ENCODE measurements around the gene ZSCAN5A. TPM values are rescaled to one million over a fixed set of nuclear protein-coding genes. Genes with fewer than 3 reads are reported as not detected.

The ZSCAN5A gene
- total and polyA plus RNA-seq, 10 of the 15 experiments (the other 5 are each of a cell fraction or from before 2014, with no cell fraction given) = 5.5 to 12.0 (median 8.7) TPM

DNA sequence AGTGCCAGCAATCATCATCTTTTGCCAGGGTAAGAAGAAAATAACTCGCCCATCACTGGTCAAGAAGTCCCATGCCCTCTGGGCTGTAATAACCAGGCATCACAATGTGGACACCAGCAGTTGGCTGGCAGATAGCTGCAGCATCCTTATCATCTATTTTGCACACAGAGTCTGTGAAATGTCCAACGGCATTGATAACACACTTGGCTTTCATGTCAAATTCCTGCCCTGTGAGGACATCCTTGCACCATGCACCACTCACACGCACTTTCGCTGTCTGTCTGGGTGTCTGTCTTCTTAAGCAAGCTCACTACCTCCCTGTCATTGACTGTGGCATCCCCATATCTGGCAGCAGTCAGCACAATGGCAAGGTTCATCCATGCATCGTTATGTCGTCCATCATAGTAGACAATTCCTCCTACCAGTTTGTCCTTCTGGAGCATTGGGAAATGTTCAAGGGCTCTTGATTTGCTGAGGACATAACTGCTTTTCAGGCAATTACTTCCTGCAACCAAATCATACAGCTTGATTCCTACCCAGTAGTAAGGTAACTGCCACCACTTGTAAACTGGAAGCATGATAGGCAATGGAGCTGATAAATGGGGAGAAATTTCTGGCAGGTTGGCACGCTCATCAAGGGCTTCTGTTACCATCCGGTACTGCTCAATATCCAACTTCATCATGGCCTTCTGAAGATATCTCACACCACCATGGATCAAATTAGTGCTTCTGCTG, 6.8 kb upstream of the ZSCAN5A start (continued):
- TF ChIP-seq HCFC1 (IDR thresholded peaks at IDR 0.05; ENCODE audit: low read length) (no peak), EED (IDR thresholded peaks at IDR 0.05; ENCODE audit: low read depth) (no peak), NR2F1 (conservative IDR thresholded peaks at IDR 0.05) (no peak)

DNA sequence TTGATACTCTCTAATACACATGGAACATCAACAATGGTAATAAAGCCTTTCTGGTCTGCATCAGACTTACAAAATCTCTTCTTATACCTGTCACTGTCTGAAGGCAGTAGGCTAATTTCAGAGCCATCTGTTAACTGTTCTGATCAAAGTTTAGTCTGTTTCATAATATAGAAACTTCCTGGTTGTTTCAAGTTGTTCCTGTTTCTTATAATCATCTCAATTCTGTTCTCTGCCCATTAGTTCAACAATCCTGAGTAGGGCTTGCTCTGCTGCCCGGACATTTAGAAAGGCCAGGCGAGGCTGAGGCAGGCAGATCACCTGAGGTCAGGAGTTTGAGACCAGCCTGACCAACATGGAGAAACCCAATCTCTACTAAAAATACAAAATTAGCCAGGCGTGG, 5.4 kb upstream of the ZSCAN5A start:
- H2AFZ ChIP-seq (ENCODE audit: control insufficient read depth, low read depth, low read length) = no peak overlapping the region
- intact Hi-C loops (cut with micrococcal nuclease; ENCODE audit: unreplicated experiment) = no loop called here
- no peak for ATAC-seq

More for the DNA sequence above, 5.4 kb upstream of the ZSCAN5A start:
- H4K20me1 ChIP-seq (ENCODE audit: control insufficient read depth, insufficient read depth) = no peaks in the 10 kb centered on the region
- H3K27ac ChIP-seq (ENCODE audit: control insufficient read depth, insufficient read depth) = no peak overlapping the region
- no peak overlapping the region for H3K4me2 ChIP-seq (ENCODE audit: control insufficient read depth, insufficient read depth)
- FAIRE-seq (no peak), DNase-seq (ENCODE audit: low read depth, low spot score) (no peak)
- no TSS peak for BruUV-seq (replicated peaks)
- no peaks in the 10 kb centered on the region for H3K79me2 ChIP-seq (ENCODE audit: control insufficient read depth, insufficient read depth, low read length)
- in situ Hi-C loops (cut with MboI) = loop anchor here (5.0 kb wide), 1 partner anchor 238 kb away; no protein-coding TSS in a partner anchor
- POLR2A ChIA-PET = no interaction called here
- H3K9ac ChIP-seq (ENCODE audit: control insufficient read depth, insufficient read depth, low read length) = no peak overlapping the region
- SMC1A ChIA-PET (ENCODE audit: uncharacterized antibody, unreplicated experiment) = no interaction called here
- H3K36me3 ChIP-seq (ENCODE audit: control insufficient read depth in 2 of 2, insufficient read depth in 2 of 2, low read length in 1 of 2) = no peaks in the 10 kb centered on the region
- 29% methylated on average over 3 of the region's 3 CpGs for WGBS (ENCODE audit: insufficient coverage, insufficient replicate concordance, low lambda C conversion rate, missing lambda C conversion rate)
- RAD21 ChIA-PET (ENCODE audit: unreplicated experiment) = no interaction called here
- H3K4me1 ChIP-seq (ENCODE audit: control insufficient read depth, insufficient read depth, low read length) = no peaks in the 10 kb centered on the region; the same call in 1 of the 2 replicates
- CTCF ChIA-PET = no interaction called here
- no peaks in the 10 kb centered on the region for H3K9me3 ChIP-seq (replicated peaks; ENCODE audit: control insufficient read depth, insufficient read depth, low read length)
- no peak for TF ChIP-seq SREBF1 (IDR thresholded peaks at IDR 0.05; ENCODE audit: low read length)
- TF ChIP-seq ZNF207 (IDR thresholded peaks at IDR 0.05; ENCODE audit: borderline replicate concordance) = no peak
- no peak for TF ChIP-seq HDAC6 (IDR thresholded peaks at IDR 0.05; ENCODE audit: unreplicated experiment)
- no peak for TF ChIP-seq HCFC1 (IDR thresholded peaks at IDR 0.05; ENCODE audit: low read length)
- TF ChIP-seq EZH2 (IDR thresholded peaks at IDR 0.05; ENCODE audit: borderline replicate concordance, control insufficient read depth, low read depth, low read length) = no peak
- TF ChIP-seq ESRRA (IDR thresholded peaks at IDR 0.05; ENCODE audit: low read length) = no peak
- TF ChIP-seq SUPT20H (IDR thresholded peaks at IDR 0.05; ENCODE audit: borderline replicate concordance, control insufficient read depth, low read depth, low read length) = no peak
- no peak for TF ChIP-seq STAT1 (conservative IDR thresholded peaks at IDR 0.05)
- TF ChIP-seq CBX5 (IDR thresholded peaks at IDR 0.05; ENCODE audit: low read depth) = no peak
- TF ChIP-seq SMAD1 (IDR thresholded peaks at IDR 0.05; ENCODE audit: low read depth, partially characterized antibody) = no peak
- no peak for TF ChIP-seq MYC (IDR thresholded peaks at IDR 0.05; ENCODE audit: insufficient read depth, insufficient read length, insufficient replicate concordance, low read length, severe bottlenecking)
- no peak for TF ChIP-seq PAX5 (IDR thresholded peaks at IDR 0.05; ENCODE audit: borderline replicate concordance, low read depth, low read length)
- TF ChIP-seq, protein P1, sequence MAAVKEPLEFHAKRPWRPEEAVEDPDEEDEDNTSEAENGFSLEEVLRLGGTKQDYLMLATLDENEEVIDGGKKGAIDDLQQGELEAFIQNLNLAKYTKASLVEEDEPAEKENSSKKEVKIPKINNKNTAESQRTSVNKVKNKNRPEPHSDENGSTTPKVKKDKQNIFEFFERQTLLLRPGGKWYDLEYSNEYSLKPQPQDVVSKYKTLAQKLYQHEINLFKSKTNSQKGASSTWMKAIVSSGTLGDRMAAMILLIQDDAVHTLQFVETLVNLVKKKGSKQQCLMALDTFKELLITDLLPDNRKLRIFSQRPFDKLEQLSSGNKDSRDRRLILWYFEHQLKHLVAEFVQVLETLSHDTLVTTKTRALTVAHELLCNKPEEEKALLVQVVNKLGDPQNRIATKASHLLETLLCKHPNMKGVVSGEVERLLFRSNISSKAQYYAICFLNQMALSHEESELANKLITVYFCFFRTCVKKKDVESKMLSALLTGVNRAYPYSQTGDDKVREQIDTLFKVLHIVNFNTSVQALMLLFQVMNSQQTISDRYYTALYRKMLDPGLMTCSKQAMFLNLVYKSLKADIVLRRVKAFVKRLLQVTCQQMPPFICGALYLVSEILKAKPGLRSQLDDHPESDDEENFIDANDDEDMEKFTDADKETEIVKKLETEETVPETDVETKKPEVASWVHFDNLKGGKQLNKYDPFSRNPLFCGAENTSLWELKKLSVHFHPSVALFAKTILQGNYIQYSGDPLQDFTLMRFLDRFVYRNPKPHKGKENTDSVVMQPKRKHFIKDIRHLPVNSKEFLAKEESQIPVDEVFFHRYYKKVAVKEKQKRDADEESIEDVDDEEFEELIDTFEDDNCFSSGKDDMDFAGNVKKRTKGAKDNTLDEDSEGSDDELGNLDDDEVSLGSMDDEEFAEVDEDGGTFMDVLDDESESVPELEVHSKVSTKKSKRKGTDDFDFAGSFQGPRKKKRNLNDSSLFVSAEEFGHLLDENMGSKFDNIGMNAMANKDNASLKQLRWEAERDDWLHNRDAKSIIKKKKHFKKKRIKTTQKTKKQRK (IDR thresholded peaks at IDR 0.05; ENCODE audit: low read depth, low read length) = no peak
- TF ChIP-seq, protein P2, sequence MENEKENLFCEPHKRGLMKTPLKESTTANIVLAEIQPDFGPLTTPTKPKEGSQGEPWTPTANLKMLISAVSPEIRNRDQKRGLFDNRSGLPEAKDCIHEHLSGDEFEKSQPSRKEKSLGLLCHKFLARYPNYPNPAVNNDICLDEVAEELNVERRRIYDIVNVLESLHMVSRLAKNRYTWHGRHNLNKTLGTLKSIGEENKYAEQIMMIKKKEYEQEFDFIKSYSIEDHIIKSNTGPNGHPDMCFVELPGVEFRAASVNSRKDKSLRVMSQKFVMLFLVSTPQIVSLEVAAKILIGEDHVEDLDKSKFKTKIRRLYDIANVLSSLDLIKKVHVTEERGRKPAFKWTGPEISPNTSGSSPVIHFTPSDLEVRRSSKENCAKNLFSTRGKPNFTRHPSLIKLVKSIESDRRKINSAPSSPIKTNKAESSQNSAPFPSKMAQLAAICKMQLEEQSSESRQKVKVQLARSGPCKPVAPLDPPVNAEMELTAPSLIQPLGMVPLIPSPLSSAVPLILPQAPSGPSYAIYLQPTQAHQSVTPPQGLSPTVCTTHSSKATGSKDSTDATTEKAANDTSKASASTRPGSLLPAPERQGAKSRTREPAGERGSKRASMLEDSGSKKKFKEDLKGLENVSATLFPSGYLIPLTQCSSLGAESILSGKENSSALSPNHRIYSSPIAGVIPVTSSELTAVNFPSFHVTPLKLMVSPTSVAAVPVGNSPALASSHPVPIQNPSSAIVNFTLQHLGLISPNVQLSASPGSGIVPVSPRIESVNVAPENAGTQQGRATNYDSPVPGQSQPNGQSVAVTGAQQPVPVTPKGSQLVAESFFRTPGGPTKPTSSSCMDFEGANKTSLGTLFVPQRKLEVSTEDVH (IDR thresholded peaks at IDR 0.05; ENCODE audit: low read depth, partially characterized antibody) = no peak
- H3K4me3 ChIP-seq = no peak overlapping the region
- no peaks in the 10 kb centered on the region for H3K27me3 ChIP-seq (replicated peaks in 1 of 2; ENCODE audit: control insufficient read depth in 2 of 2, insufficient read depth in 2 of 2, low read length in 1 of 2)

Measured in GM12878 (cell line).